Upper lobe of left lung (tissue), 6 donors: Measurements from ENCODE around the gene LRP1B. TPM values are rescaled to one million over a fixed set of nuclear protein-coding genes. Genes with fewer than 3 reads are reported as not detected.

ENCODE experiments used
- ATAC-seq, 2 donors: fragments of 200-7000 bp; cut with Tn5 transposase; one replicate each; pipeline ENCODE4 v1.9.1; 2022; ENCODE audit warnings: mild to moderate bottlenecking in 2 of 2, moderate library complexity in 2 of 2; ENCODE audit not compliant: low FRiP score in 2 of 2
- DNase-seq, 2 donors: peaks; one replicate each; pipeline ENCODE4 v3.0.0-alpha.2; 2019 to 2020
- H3K27ac ChIP-seq, 4 donors: fragments of 200-600 bp; sonication (generic); one replicate each; pipeline ENCODE4 v1.5.1; 2016 to 2019
- H3K27me3 ChIP-seq, 4 donors: fragments of 200-600 bp; sonication (generic); one replicate each; pipeline ENCODE4 v1.5.1; 2017 to 2019
- H3K36me3 ChIP-seq, 4 donors: fragments of 200-600 bp; sonication (generic); one replicate each; pipeline ENCODE4 v1.5.1; 2016 to 2019
- H3K4me1 ChIP-seq, 4 donors: fragments of 200-600 bp; sonication (generic); one replicate each; pipeline ENCODE4 v1.5.1; 2018 to 2019
- H3K4me3 ChIP-seq, 4 donors: fragments of 200-600 bp; sonication (generic); one replicate each; pipeline ENCODE4 v1.5.1; 2017 to 2019; ENCODE audit warnings: mild to moderate bottlenecking in 2 of 4, moderate library complexity in 1 of 4
- H3K9me3 ChIP-seq, 4 donors: fragments of 200-600 bp; sonication (generic); one replicate each; pipeline ENCODE4 v1.5.1; 2018 to 2019
- CTCF ChIP-seq, 6 experiments: fragments of 450-650 bp in 4 of 6; fragments of 200-600 bp in 2 of 6; sonication (generic) in 2 of 6; IDR thresholded peaks; one replicate each; pipeline ENCODE4 v1.5.1; 2016 to 2019; ENCODE audit warnings: antibody characterized with exemption in 6 of 6
- EP300 ChIP-seq, 4 donors: sonication (generic); formaldehyde crosslinking; IDR thresholded peaks; one replicate each; pipeline ENCODE4 v1.5.1; 2017; ENCODE audit warnings: antibody characterized with exemption in 4 of 4, control low read depth in 2 of 4
- POLR2A ChIP-seq, 4 donors: fragments of 450-650 bp; IDR thresholded peaks; one replicate each; pipeline ENCODE4 v1.5.1; 2016 to 2017; ENCODE audit warnings: antibody characterized with exemption in 4 of 4, mild to moderate bottlenecking in 2 of 4
- POLR2AphosphoS5 ChIP-seq, 2 donors: sonication (generic); formaldehyde crosslinking; IDR thresholded peaks; one replicate each; pipeline ENCODE4 v1.5.1; 2017; ENCODE audit warnings: antibody characterized with exemption in 2 of 2
- WGBS, 2 donors: methylation state at CpG; one replicate each; pipeline ENCODE4 v1.1.5; 2017 to 2018; 5-methylcytosine and 5-hydroxymethylcytosine counted together
- total RNA-seq, 6 donors: library from RNA; depleted of rRNA in 4 of 6; stranded (reverse); fragments of >200 nt in 4 of 6; gene quantifications; one replicate each; pipeline versions ENCODE4 v1.1.0 to v1.2.1, GENCODE V29; 2016 to 2021
- donor health status: DM: no; HTN: no; CAD: no; lungs with moderate emphysema.
- donor health status: DM: no; HTN: yes; CAD: no; lungs with severe emphysema.

LRP1B gene
- total RNA-seq, 6 donors from 2014 or later, result under 0.01 to 0.46 (median 0.11) TPM

- no peaks in the 10 kb centered on the region for H3K27me3 ChIP-seq
- no peak overlapping the region for H3K4me3 ChIP-seq
- TF ChIP-seq CTCF (IDR thresholded peaks at IDR 0.05) (no peak), EP300 (IDR thresholded peaks at IDR 0.05) (no peak), POLR2AphosphoS5 (IDR thresholded peaks at IDR 0.05) (no peak), POLR2A (IDR thresholded peaks at IDR 0.05) (no peak)
- ATAC-seq (no peak), DNase-seq (no peak)
- no peaks in the 10 kb centered on the region for H3K9me3 ChIP-seq
- 65 to 69% methylated on average over 4 of the region's 4 CpGs for WGBS, 2 donors
- H3K36me3 ChIP-seq, result no peaks in the 10 kb centered on the region
- no peaks in the 10 kb centered on the region for H3K4me1 ChIP-seq
- no peak overlapping the region for H3K27ac ChIP-seq
These were observed 1279.4 kb downstream of the LRP1B start for GRCh38 chr2:140851258-140851981.

GRCh38 chr2:140843186-140843585 lies 1287.6 kb downstream of the LRP1B start:
- H3K27ac ChIP-seq, result no peak overlapping the region
- no peak for TF ChIP-seq CTCF (IDR thresholded peaks at IDR 0.05)
- TF ChIP-seq POLR2AphosphoS5 (IDR thresholded peaks at IDR 0.05), result no peak
- TF ChIP-seq EP300 (IDR thresholded peaks at IDR 0.05), result no peak
- TF ChIP-seq POLR2A (IDR thresholded peaks at IDR 0.05), result no peak
- no peaks in the 10 kb centered on the region for H3K36me3 ChIP-seq
- WGBS, 2 donors, result 96% methylated on average over 1 of the region's 1 CpG
- no peak overlapping the region for H3K4me3 ChIP-seq
- ATAC-seq (no peak), DNase-seq (no peak)
- H3K9me3 ChIP-seq, result no peaks in the 10 kb centered on the region
- no peaks in the 10 kb centered on the region for H3K27me3 ChIP-seq
- H3K4me1 ChIP-seq, result no peaks in the 10 kb centered on the region

GRCh38 chr2:140842110-140842509 lies 1288.7 kb downstream of the LRP1B start:
- no peaks in the 10 kb centered on the region for H3K27me3 ChIP-seq
- no peak for ATAC-seq
- H3K9me3 ChIP-seq, result no peaks in the 10 kb centered on the region
- no peaks in the 10 kb centered on the region for H3K4me1 ChIP-seq
- H3K27ac ChIP-seq, result no peak overlapping the region
- TF ChIP-seq CTCF (IDR thresholded peaks at IDR 0.05), result no peak
- TF ChIP-seq POLR2A (IDR thresholded peaks at IDR 0.05), result no peak
- TF ChIP-seq POLR2AphosphoS5 (IDR thresholded peaks at IDR 0.05), result no peak
- no peak for TF ChIP-seq EP300 (IDR thresholded peaks at IDR 0.05)
- no peak for DNase-seq
- WGBS, 2 donors, result 66 to 75% methylated on average over 3 of the region's 3 CpGs
- no peak overlapping the region for H3K4me3 ChIP-seq
- no peaks in the 10 kb centered on the region for H3K36me3 ChIP-seq

- ATAC-seq (no peak), DNase-seq (no peak)
- WGBS, 2 donors, result 58 to 59% methylated on average over 3 of the region's 3 CpGs
- H3K27ac ChIP-seq, result no peak overlapping the region
- no peaks in the 10 kb centered on the region for H3K4me1 ChIP-seq
- no peaks in the 10 kb centered on the region for H3K27me3 ChIP-seq
- no peaks in the 10 kb centered on the region for H3K9me3 ChIP-seq
- no peak overlapping the region for H3K4me3 ChIP-seq
- no peaks in the 10 kb centered on the region for H3K36me3 ChIP-seq
- no peak for TF ChIP-seq CTCF (IDR thresholded peaks at IDR 0.05)
- no peak for TF ChIP-seq EP300 (IDR thresholded peaks at IDR 0.05)
- TF ChIP-seq POLR2AphosphoS5 (IDR thresholded peaks at IDR 0.05), result no peak
- TF ChIP-seq POLR2A (IDR thresholded peaks at IDR 0.05), result no peak
These were observed 1289.7 kb downstream of the LRP1B start for GRCh38 chr2:140841141-140841540.

GRCh38 chr2:140836826-140837225 lies 1294.0 kb downstream of the LRP1B start:
- Histone ChIP-seq H3K9me3 (no peaks in the 10 kb centered on the region), H3K4me1 (no peaks in the 10 kb centered on the region), H3K27ac (no peak overlapping the region), H3K27me3 (no peaks in the 10 kb centered on the region), H3K4me3 (no peak overlapping the region), H3K36me3 (no peaks in the 10 kb centered on the region)
- no peak for TF ChIP-seq POLR2A (IDR thresholded peaks at IDR 0.05)
- no peak for ATAC-seq
- WGBS, 2 donors, result 67 to 69% methylated on average over 2 of the region's 2 CpGs
- no peak for DNase-seq
